Stimulated activated CD4-positive, alpha-beta T cell treated with anti-CD3 and anti-CD28 coated beads, Interleukin-12 subunit alpha, Interleukin-12 subunit beta, amount 100 ng/mL, for 48 hours (primary cell): ENCODE measurements around the gene NFATC4.
"Not testable (repeated sequence)": the region's sequence is repeated elsewhere in the genome, so short reads cannot be mapped to it uniquely, and the experiment has no call there.

Experiments used
- DNase-seq, 3 donors: peaks; one replicate each; pipeline ENCODE4 v3.0.0-alpha.2; 2020; ENCODE audit warnings: low read depth in 2 of 3, low spot score in 1 of 3

The NFATC4 gene

GRCh38 chr14:24338843-24339242 lies 29.1 kb upstream of the NFATC4 start:
- DNase-seq, result no peak

DNA sequence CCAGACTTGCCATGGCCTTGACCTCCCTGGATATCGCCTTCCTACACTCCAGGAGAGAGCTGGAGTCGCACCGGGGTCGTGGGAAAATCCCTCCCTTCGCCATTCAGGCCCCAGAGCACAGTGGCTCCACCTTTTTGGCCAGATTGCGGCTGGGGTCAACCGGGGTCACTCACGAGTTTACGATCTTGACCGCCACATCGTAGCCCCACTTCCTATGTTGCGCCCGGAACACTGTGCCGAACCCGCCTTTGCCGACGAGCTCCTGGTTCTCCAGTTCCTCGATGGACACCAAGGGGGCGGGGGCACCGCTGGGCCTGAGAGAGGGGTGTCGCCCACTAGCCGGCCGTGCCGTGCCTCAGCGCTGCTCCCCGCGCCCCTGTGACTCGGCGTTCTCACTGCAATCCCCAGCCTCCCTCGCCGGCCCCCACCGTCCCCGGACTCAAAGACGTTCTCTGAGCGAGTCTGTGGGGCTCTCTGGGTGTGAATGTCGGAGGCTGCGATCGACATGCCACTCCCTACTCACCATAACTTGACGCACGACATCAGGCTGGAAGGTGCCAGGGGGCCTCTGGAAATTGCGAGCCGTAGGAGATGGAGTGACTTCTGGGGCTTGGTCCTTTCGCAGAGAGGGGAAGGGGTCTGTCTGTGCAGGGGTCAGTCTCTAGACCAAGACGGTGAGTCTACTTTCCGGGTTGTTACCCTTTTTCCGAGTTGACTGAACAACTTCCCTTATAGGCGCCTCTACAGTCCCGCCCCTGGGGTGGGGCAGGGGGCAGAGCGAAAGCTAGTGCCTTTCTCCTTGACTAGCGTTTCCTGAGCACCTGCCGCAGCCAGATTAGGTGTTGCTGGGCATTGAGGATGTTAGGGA lies 28.5 kb upstream of the NFATC4 start, which contains the start of gene RIPK3:
RIPK3 (minus strand) TSS at position 708 of the 868 bp plus-strand sequence; CDS start at position 543, 165 bp downstream.
- peak in 2 of 3 donors; percentile 53 to 57 for DNase-seq

- no peak for DNase-seq
These were observed 27.4 kb upstream of the NFATC4 start for GRCh38 chr14:24340606-24341005.

- DNase-seq, result no peak
These were observed 25.1 kb upstream of the NFATC4 start for GRCh38 chr14:24342889-24343288.

DNA sequence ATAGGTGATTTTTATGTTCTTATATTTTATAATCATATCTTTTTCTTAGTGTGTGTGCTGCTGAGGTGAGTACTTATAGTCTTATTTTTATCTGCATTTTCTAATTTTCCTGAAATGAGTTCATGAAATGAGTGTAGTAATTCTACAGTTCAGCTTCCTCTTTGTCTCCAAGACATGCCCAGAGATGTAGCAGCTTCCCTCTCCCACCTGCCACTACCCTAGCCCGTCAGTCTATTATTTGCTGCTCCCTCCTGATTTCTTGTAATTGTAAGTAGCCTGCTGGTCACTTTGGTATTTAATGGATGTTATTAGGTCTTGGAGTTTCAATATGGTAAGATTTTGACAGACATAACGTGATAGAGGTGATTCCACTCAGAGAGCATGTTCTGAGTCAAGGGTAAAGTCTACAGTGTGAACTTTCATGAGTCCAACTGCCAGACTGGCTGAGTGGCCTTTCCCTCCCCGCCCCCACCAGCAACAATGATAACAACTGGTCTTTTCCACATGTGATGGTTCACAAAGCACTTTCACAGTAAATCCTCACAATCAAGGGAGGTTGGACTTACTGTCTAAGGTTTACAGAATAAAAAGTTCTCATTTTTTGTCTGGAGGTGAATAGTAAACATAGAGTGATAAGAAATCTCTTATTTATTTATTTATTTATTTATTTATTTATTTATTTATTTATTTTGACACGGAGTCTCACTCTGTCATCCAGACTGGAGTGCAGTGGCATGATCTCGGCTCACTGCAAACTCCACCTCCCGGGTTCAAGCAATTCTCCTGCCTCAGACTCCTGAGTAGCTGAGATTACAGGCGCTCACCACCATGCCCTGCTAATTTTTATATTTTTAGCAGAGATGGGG lies 24.0 kb upstream of the NFATC4 start:
- no peak for DNase-seq

DNA sequence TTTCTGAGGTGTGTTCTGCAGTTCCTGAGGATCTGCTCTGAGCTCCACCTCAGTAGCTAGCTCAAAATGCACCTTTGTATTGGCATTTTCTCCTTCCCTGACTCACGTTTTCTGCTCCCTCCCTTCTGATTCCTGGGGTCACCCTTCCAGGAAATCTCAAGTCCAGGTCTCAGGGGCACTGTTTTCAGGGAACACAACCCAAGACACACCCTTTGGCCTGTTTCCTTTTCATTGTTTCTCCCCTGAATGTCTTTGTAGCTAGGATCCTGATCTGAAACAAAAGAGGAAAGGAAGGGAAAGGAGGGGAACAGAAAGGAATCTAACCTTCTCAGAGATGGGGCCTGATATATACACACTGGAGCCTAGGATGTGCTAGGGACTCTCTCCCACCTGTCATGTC lies 20.9 kb upstream of the NFATC4 start:
- DNase-seq, result no peak

DNA sequence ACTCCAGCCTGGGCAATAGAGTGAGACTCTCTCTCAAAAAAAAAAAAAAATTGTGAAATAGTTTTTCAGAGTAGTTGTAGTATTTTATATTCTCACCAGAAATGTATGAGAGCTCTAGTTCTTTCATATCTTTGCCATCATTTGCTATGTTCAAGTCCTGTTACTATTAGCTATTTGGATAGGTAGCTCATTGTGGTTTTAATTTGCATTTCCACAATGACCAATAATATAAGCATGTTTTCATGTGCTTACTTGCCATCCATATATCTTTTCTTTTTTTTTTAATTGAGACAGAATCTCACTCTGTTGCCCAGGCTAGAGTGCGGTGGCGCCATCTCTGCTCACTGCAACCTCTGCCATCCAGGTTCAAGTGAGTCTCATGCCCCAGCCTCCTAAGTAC lies 19.8 kb upstream of the NFATC4 start:
- no peak for DNase-seq

GRCh38 chr14:24349742-24350141 lies 18.2 kb upstream of the NFATC4 start:
- DNase-seq, result no peak

DNA sequence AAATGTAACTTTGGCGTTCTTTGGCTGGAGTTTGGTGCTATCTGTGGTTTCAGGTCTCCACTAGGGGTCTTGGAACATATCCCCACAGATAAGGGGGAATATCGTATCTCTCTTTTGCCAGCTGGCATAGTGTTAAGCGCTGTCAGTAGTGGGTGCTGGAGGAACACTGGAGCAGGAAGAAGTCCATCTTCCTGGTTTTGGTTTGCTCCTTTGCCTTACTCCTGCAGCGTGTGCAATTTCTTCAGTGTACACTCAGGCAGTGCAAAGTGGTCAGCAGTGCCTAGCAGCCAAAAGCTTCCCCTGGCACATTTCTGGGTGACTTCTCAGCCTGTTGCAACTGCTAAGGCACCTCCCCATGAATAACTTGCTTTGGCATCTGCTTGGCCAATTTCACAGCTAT lies 16.5 kb upstream of the NFATC4 start:
- no peak for DNase-seq

DNA sequence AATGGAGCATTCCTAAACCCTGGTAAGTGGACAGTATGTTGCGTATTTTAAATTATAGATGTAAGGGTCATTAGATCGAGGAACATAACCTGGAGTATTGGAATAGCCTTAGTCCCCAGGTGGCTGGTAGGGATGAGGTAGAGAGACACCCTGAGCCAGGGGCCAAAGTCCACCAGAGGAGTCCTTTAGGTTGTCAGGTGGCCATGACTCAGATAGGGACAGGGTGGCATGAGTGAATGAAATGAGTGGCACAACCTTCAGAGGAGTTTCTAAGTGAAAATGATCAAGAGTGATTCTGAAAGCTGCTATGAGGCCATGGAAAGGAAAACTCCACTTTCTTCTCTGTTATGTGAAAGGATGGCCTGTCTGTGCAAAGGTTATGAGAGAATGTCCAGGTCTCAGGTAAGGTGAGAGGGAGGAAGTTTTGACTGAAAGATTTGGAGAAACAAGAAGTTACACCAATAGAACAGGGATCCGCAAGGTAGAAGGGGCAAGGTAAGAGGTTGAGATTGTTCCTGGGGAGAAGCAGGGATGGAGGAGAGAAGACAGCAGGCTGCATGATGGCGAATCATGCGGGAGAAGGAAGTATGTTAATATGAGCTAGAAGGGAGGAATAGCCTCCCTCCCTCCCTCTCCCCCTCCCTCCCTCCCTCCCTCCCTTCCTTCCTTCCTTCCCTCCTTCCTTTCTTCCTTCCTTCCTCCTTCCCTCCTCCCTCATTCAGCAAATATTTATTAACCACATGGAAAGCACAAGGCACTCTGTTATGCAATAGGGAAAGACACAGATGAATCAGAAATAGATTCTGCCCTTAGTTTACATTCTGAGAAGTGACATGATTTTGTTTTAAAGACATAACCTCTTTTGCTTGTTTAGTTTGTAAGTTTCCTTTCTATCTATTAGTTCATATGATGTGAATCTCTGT lies 14.2 kb upstream of the NFATC4 start:
- no peak for DNase-seq

DNA sequence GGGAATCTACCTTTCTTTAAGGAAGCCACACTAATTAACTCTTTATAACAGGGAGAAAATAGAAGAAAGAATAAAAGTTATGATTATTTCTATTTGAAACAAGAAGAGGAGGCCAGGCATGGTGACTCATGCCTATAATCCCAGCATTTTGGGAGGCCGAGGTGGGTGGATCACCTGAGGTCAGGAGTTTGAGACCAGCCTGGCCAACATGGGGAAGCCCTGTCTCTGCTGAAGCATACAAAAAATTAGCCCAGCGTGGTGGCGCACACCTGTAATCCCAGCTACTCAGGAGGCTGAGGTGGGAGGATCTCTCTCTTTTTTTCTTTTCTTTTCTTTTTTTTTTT lies 13.5 kb upstream of the NFATC4 start:
- DNase-seq, result not testable (repeated sequence)

- no peak for DNase-seq
These were observed 13.0 kb upstream of the NFATC4 start for GRCh38 chr14:24355009-24355408.

GRCh38 chr14:24356208-24356607 lies 11.8 kb upstream of the NFATC4 start:
- no peak for DNase-seq

DNA sequence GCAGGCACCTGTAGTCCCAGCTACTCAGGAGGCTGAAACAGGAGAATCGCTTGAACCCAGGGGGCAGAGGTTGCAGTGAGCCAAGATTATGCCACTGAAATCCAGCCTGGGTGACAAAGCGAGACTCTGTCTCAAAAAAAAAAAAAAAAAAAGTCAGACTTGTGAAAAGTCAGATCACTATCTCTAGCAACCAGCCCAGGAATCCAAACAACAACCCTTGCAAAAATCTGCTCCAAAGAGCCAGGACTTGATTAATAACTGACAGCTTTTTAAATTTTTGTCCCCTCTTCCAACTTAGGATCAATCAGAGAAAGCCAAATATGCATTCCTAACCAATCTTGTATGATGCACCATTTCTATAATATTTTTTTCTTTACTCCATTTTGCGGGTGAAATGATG lies 7.7 kb upstream of the NFATC4 start:
- DNase-seq, result no peak

- DNase-seq, result no peak
These were observed 6.7 kb upstream of the NFATC4 start for GRCh38 chr14:24361326-24361725.

GRCh38 chr14:24362241-24362960 lies 5.6 kb upstream of the NFATC4 start:
- no peak for DNase-seq

GRCh38 chr14:24363401-24363800 lies 4.6 kb upstream of the NFATC4 start:
- no peak for DNase-seq

- DNase-seq, result no peak
These were observed 3.1 kb upstream of the NFATC4 start for GRCh38 chr14:24364841-24365240.

DNA sequence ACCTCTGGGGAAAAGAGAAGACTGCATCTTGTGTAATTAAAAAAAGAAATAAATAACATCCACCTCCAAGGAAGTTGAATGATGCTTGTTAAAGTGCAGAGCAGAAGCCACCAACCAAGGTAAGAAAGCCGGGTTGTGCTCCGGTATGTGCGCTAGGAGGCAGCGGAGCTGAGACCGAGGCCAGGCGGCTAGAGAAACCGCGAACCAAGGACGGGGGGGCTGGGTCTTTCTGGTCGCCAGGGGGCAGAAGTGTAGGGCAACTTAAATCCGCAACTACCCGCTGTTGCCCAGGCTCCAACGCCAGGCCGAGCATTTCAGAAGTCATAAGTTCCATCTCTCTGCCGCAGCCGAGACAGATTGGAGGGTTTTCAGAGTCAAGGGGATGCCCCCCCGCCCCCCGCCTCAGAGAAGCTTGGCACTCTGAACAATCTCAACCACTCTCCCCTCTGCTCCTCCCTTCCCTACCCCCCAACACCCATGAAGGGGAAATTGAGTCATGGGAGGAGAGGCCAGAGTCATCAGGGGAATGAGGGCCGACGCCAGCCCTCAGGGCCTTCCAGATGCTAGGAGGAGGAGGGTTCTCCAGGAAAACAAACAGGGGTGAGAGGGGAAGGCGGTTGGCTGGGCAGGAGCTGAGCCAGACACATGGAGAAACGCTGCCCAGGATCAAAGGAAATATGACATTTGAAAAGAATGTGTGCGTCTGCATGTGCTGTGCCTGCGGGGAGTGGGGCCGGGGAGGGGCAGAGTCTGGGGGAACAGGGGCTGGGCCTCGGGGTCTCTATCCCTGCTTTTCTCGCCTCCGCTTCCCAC lies 2.2 kb upstream of the NFATC4 start:
- peak; percentile 52 to 69 (median 56) for DNase-seq

DNA sequence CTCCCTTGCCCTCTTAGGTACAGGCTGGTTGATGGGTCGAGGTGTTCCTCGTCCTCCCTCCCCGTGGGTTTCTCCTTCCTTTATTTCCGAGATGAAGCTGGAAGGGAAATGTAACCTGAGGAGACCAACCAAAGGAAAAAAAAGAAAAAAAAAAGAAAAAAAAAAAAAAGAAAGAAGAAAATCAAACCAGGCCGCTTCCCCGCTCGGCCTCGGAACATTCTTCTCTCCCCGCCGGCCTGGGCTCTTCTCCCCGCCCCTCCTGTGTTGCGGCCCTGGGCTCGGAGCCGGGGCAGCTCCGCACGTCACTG lies 1.6 kb upstream of the NFATC4 start:
- DNase-seq, result no peak
